GM12873 (cell line): Measurements from ENCODE around the gene ASAH2.

Experiments
- CTCF ChIP-seq: IDR thresholded peaks from 2 replicates; pipeline ENCODE4 v1.5.1; 2012; ENCODE audit warnings: low read depth, mild to moderate bottlenecking, moderate library complexity, low read length, control low read depth; ENCODE audit not compliant: insufficient read depth; ENCODE audit errors: missing control alignments

The ASAH2 gene

GRCh38 chr10:50286996-50287803 is 35.9 kb upstream of the ASAH2 start:
- TF ChIP-seq CTCF, result no peak

- TF ChIP-seq CTCF, result no peak
These were observed 35.2 kb upstream of the ASAH2 start for GRCh38 chr10:50286517-50286916.

GRCh38 chr10:50281967-50282522 is 30.7 kb upstream of the ASAH2 start:
- no peak for TF ChIP-seq CTCF

- no peak for TF ChIP-seq CTCF
These were observed 30.1 kb upstream of the ASAH2 start for GRCh38 chr10:50281210-50281966.

GRCh38 chr10:50280049-50280841 is 28.9 kb upstream of the ASAH2 start:
- no peak for TF ChIP-seq CTCF

DNA sequence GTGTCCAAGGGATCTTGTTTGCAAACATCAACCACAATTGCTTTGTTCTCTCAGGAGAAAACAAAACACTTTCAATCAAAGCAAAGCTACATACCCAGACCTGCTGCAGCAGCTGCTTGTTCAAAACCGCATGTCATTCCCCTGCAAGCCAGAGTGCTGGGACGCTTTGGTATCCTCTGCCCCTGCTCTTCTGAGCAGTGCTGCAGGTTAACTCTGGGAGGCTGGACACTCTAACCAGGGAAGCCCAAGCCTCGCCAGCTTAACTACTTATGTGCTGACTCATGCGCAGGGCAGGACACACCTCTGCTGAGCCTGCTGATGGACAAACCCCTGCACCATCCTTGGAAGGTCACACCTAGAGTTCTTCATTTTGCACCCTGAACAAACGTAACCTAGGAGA is 28.2 kb upstream of the ASAH2 start:
- TF ChIP-seq CTCF, result no peak
